Stimulated activated CD4-positive, alpha-beta T cell treated with anti-CD3 and anti-CD28 coated beads, Interleukin-2, amount 100 ng/mL, for 48 hours (primary cell): ENCODE results near the gene PLPPR2.
A peak's percentile ranks its signal among the peaks of the same experiment; 100 is the strongest.
"Not testable (repeated sequence)": the region's sequence is repeated elsewhere in the genome, so short reads cannot be mapped to it uniquely, and the experiment has no call there.

Experiments used
- DNase-seq, 2 donors: peaks; one replicate each; pipeline ENCODE4 v3.0.0-alpha.2; 2020

Gene PLPPR2

DNA sequence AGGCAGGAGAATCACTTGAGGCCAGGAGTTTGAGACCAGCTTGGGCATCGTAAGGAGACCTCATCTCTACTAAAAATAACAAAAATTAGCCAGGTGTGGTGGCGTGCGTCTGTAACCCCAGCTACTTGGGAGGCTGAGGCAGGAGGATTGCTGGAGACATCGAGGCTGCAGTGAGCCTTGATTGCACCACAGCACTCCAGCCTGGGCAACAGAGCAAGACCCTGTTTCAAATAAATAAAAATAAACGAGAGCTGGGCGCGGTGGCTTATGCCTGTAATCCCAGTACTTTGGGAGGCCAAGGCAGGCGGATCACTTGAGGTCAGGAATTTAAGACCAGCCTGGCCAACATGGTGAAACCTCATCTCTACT, 15.1 kb upstream of the PLPPR2 start:
- not testable (repeated sequence) for DNase-seq

DNA sequence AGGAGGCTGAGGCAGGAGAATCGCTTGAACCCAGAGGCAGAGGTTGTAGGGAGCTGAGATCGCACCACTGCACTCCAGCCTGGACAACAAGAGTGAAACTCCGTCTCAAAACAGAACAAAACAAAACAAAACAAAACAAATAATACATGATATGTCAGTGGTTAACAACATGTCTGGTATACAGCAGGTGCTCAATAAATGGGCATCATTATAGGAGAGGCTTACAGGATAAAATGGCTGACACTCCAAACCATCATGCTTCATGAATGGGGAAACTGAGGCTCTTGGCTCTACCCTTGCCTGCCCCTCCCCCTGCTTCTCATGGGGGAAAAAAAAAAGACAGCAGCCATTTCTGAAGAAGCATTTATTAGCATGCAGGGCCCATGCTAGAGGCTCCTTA, 12.8 kb upstream of the PLPPR2 start:
- no peak for DNase-seq

GRCh38 chr19:11345122-11345803, 10.0 kb upstream of the PLPPR2 start:
- no peak for DNase-seq

DNA sequence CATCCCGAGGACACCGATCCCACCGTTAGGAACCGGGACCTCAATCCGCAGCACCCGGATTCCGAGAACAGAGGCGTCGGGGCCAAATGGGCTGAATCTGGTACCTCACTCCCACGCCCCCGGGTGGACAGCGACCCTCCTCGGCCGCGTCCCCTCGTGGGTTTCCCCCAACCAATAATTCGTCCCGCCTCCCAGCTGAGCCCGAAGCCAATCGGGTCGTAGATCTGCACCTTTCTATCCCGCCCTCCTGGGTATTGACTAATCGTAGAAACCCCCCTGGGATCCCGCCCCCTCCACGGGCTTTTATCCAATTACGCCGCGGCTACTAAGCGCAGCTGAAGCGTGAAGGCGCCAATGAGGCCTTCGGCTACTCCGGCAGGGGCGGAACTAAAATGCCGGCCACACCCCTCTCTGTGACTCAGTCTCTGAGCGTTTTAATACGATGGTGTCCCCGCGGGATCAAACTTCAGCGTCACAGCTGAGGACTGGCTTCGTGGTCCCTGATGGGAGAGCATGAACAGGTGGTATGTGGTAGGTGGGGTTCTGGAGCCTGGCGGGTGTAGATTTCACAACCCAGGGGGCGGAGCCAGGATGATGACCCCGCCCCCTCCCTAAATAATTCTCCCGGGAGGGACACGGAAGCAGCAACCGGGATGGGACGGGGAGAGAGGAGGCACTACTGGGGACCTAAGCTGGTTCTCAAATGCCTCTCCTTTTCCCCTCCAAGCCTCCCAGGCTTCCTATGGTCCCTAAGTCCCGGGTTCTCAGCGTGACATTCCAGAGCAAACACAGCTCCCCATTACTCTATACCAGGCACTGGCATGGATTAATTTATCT, 8.9 kb upstream of the PLPPR2 start, which contains the start of the genes CCDC159 and TMEM205:
TSS of gene CCDC159 (plus strand) at position 416 of the 837 bp plus-strand sequence. CDS start at position 504, 88 bp downstream.
TSS of gene TMEM205 (minus strand) at position 165 of the 837 bp plus-strand sequence. CDS start 649 bp downstream, outside the sequence.
- peak; percentile 94 to 97 for DNase-seq

DNA sequence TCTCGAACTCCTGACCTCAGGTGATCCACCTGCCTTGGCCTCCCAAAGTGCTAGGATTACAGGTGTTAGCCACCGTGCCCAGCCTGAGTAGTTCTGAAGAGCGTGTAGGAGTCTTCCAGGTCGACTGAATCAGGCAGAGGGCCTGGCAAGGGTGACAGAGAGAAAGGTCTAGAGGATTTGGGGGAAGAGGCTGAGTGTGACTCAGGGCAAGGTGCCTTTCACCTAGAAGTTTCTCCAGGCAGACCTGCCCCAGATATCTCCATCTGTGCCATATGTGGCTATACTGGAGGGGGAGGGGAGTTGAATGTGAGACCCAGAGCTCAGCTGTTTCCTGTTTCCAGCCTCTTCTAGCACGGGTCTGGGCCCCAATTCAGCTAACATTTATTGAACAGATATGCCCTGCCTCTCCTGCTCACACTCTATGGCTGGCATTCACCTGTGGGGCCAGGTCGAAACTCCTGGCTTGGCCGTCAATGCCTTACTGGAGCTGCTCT, 7.6 kb upstream of the PLPPR2 start:
- DNase-seq: no peak

DNA sequence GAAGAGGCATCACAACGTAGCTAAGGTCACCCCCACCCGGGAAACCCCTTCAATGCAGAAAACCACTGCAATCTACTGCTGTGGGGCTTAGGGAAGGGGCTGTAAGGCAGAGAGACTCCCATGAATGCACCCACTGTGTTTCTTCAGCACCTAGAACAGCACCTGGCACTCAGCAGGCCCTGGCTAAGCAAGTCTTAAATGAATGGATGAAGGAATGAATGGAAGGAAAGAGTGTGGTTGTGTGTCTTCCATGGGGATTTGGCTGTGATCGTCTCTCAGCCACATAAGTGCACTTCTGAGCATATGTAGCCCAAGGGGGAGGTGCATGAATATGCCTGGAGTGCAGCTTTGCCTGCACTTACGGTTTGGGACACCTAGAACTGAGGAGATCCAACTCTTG, 6.1 kb upstream of the PLPPR2 start:
- no peak for DNase-seq

DNA sequence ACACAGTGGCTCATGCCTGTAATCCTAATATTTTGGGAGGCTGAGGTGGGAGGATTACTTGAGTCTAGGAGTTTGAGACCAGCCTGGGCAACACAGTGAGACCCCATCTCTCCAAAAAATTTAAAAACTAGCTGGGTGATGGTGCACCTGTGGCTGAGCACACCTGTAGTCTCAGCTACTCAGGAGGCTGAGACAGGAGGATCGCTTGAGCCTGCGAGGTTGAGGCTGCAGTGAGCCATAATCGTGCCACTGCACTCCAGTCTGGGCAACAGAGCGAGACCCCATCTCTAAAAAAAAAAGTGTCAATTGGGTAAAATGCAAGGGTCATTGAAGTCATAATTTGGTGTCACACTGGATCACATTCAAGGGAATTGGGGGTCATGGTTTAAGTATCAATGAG, 1.1 kb upstream of the PLPPR2 start:
- DNase-seq: not testable (repeated sequence)

- no peak for DNase-seq
Observed at GRCh38 chr19:11356074-11356397, 804 bp downstream of the PLPPR2 start.

GRCh38 chr19:11356676-11357550, 1.7 kb downstream of the PLPPR2 start:
- DNase-seq: no peak

DNA sequence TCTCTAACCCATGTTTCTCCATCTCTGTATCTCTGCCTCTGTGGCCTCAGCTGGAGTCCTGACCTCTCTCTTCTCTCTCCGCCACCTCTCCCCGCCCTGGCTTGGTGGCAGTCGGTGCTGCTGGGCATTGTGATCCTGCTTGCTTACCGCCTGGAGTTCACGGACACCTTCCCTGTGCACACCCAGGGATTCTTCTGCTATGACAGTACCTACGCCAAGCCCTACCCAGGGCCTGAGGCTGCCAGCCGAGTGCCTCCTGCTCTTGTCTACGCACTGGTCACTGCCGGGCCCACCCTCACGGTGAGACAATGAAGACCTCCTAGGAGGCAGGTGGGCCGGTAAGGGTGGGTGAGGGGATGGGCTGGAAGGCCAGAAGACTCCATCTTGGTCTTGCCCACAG, 4.2 kb downstream of the PLPPR2 start:
- DNase-seq: no peak

GRCh38 chr19:11361037-11361770, 6.0 kb downstream of the PLPPR2 start:
- DNase-seq: no peak

GRCh38 chr19:11361771-11362731, 6.8 kb downstream of the PLPPR2 start:
- no peak for DNase-seq

DNA sequence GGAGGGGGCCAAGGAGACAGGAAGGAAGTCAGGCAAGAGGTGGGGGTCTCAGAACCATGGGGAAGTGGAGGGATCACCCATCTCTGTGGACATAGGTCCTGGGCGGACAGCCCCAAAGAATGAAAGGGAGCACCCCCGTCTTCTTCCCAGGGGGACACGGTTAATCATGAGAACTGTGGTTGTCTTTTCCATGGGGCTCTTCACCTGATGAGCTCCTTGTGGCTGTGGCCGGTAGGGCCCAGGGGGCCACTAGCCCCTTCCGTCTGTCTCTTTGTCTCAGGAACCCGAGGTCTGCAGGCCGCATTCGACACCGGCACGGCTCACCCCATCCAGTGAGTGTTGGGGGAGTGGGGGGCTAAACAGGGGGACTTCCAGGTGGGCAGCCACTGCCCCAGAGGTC, 8.6 kb downstream of the PLPPR2 start:
- no peak for DNase-seq

DNA sequence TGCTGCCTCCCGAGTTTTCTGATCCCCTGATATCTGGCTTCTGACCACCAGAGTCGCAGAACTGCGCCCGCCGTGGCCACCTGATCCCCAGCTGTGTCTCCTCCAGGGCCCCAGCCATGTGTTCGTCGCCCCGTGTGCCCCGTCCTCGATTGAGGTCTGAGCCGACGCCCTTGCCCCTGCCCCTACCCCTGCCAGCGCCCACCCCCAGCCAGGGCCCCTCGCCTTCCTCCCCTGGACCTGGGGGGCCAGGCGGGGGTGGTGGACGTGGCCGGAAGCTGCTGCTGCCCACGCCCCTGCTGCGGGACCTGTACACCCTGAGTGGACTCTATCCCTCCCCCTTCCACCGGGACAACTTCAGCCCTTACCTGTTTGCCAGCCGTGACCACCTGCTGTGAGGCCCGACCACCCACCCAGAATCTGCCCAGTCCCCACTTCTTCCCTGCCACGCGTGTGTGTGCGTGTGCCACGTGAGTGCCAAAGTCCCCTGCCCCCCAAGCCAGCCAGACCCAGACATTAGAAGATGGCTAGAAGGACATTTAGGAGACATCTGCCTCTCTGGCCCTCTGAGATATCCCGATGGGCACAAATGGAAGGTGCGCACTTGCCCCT, 9.2 kb downstream of the PLPPR2 start:
- no peak for DNase-seq

- no peak for DNase-seq
Observed at GRCh38 chr19:11364935-11365334, 9.7 kb downstream of the PLPPR2 start.

DNA sequence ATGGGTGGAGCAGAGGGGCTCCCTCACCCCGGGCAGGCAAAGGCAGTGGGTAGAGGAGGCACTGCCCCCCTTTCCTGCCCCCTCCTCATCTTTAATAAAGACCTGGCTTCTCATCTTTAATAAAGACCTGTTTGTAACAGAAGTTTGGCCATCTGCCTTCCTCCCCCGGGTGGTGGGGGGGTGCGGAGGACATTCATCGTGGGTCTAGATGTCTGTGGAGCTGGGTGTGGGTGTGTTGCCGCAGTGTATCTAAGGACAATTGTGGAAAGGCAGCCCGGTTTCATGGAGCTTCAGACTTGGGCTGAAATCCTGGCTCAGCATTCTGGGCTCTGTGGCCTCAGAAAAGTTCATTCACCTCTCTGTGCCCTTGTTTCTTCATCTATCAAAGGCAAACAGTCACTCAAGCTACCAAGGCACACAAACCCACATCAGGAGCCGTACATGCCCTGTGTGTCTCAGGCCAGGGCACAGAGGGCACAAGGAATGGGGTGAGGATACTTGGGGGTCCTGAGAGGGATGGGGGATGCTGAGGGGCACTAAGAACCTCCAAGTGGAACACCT, 10.4 kb downstream of the PLPPR2 start:
- DNase-seq: no peak

- DNase-seq: no peak
Observed at GRCh38 chr19:11367528-11367927, 12.3 kb downstream of the PLPPR2 start.

GRCh38 chr19:11370744-11371143, 15.5 kb downstream of the PLPPR2 start:
- no peak for DNase-seq

DNA sequence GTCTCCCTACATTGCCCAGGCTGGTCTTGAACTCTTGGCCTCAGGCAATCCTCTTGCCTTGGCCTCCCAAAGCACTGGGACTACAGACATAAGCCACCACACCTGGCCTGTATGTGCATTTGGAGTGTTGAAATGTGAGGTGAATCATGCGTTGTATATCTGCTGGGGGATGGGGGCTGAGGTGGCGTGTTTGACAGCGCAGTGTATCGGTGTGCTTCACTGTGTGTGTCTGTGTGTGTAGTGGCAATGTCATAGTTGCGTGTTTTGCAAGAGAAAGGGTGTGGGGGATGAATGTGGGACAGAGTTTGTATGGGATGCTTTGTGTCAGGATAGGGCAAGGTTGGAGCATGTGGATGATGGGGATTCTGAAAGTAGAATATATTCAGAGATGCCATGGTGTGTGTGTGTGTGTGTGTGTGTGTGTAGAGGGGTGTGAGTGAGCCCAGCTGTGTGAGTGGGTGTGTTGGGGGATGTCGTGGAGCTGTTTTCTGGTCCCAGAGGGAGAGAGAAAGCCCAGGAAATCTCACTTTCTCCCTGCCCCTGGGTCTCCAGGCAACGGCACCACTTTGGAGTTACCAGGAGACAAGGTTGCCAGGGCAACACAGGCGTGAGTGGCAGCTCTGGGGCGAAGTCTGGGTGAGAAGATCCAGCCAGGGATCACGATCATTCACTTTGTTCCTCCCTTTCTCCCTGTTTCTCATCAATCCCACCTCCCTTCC, 18.1 kb downstream of the PLPPR2 start:
- DNase-seq: no peak
